ENCODE measurements around the gene FZD7. TPM values are rescaled to one million over a fixed set of nuclear protein-coding genes. Genes with fewer than 3 reads are reported as not detected.

FZD7 gene
- total RNA-seq, 1 experiment from 2014 or later: 302 TPM

- peak overlapping the region; percentile 4 for H4K91ac ChIP-seq (ENCODE audit: insufficient read length, low read depth, low read length)
- H2BK5ac ChIP-seq (ENCODE audit: insufficient read length, low read length): no peak overlapping the region
- no peak overlapping the region for H3K4me2 ChIP-seq (ENCODE audit: insufficient read depth, insufficient read length, low read length)
- no peak overlapping the region for H3K4ac ChIP-seq (ENCODE audit: low read depth, low read length)
- H3K27ac ChIP-seq (ENCODE audit: insufficient read length, low read depth, low read length): no peak overlapping the region
- H3K4me3 Mint-ChIP-seq: no peak overlapping the region
- TF ChIP-seq CTCF (conservative IDR thresholded peaks at IDR 0.05): no peak
- no peak overlapping the region for H2BK15ac ChIP-seq (ENCODE audit: low read depth, low read length)
- H2BK120ac ChIP-seq (ENCODE audit: low read depth, low read length, poor library complexity, severe bottlenecking): no peak overlapping the region
- no peak overlapping the region for H4K5ac ChIP-seq (ENCODE audit: insufficient read length, low read depth, low read length)
- no peak overlapping the region for H3K9ac ChIP-seq (ENCODE audit: extremely low read depth, insufficient read length, low read length)
- H3K23ac ChIP-seq (ENCODE audit: insufficient read length, low read depth, low read length): no peak overlapping the region
- no peaks in the 10 kb centered on the region for H3K23me2 ChIP-seq (ENCODE audit: insufficient read length, low read depth, low read length, poor library complexity, severe bottlenecking)
- H3T11ph ChIP-seq (ENCODE audit: low read length): no peak overlapping the region
- no peak overlapping the region for H2AFZ ChIP-seq (ENCODE audit: low read length)
- peaks cover 34 to 36% of the 10 kb centered on the region in 2 experiments for H3K4me1 Mint-ChIP-seq
- H3K79me1 ChIP-seq (ENCODE audit: insufficient read depth, low read depth, low read length, poor library complexity, severe bottlenecking): no peaks in the 10 kb centered on the region
- no peaks in the 10 kb centered on the region for H3K27me3 ChIP-seq (ENCODE audit: insufficient read depth, low read length)
- H4K8ac ChIP-seq (replicated peaks; ENCODE audit: insufficient read length, low read depth, low read length): no peak overlapping the region
- peak overlapping the region; percentile 47 to 83 (median 75); a peak in 3 of 7 replicates for H3K27ac Mint-ChIP-seq
- H2BK20ac ChIP-seq (ENCODE audit: low read depth, low read length, poor library complexity, severe bottlenecking): no peak overlapping the region
- no peaks in the 10 kb centered on the region; the same call in 1 of the 2 replicates for H3K4me1 ChIP-seq (ENCODE audit: insufficient read depth, low read length)
- H3K36me3 Mint-ChIP-seq (ENCODE audit: insufficient read depth in 1 of 3, low read depth in 3 of 3): peaks cover 0 to 27% (median 0%) of the 10 kb centered on the region in 3 experiments; a peak in 4 of 7 replicates
- no peak overlapping the region for H2AK5ac ChIP-seq (ENCODE audit: insufficient read length, low read length)
- no peaks in the 10 kb centered on the region for H3K9me3 ChIP-seq (ENCODE audit: control insufficient read depth, low read depth, low read length)
- peak overlapping the region; percentile 54; the same call in 1 of the 2 replicates for H3K14ac ChIP-seq (ENCODE audit: insufficient read depth, low read length)
- no peaks in the 10 kb centered on the region for H3K9me3 Mint-ChIP-seq
- WGBS (ENCODE audit: extremely low coverage, insufficient read length, low lambda C conversion rate): no CpG with 5 or more reads among the region's 12 CpGs
- DNase-seq: no peak
- H2BK12ac ChIP-seq (ENCODE audit: insufficient read length, low read depth, low read length): no peak overlapping the region
- H3K27me3 Mint-ChIP-seq (ENCODE audit: low read depth): no peaks in the 10 kb centered on the region
- no peak overlapping the region for H3K56ac ChIP-seq (ENCODE audit: insufficient read length, low read depth, low read length)
- H3K79me2 ChIP-seq (ENCODE audit: insufficient read depth, low read length): no peaks in the 10 kb centered on the region
- no peaks in the 10 kb centered on the region for H4K20me1 ChIP-seq (ENCODE audit: control insufficient read depth, insufficient read depth, insufficient read length)
- no peak overlapping the region for H3K18ac ChIP-seq (ENCODE audit: insufficient read length, low read depth, low read length)
Measured at GRCh38 chr2:201984800-201985525, 48.7 kb upstream of the FZD7 start.

Data from H9 (cell line).